Mammary epithelial cell (primary cell): ENCODE data around the gene SPDYE1.
"Not testable (repeated sequence)": the region's sequence is repeated elsewhere in the genome, so short reads cannot be mapped to it uniquely, and the experiment has no call there.

Source experiments
- EZH2 ChIP-seq: IDR thresholded peaks from 2 replicates; pipeline ENCODE4 v1.6.1; 2012; ENCODE audit warnings: low read length, inconsistent platforms, borderline replicate concordance
- TF ChIP-seq, protein P1 (sequence below), 2 donors: IDR thresholded peaks in 1 of 2; conservative IDR thresholded peaks in 1 of 2; 2 replicates each; pipeline ENCODE4 v1.5.1; 2011 to 2012; ENCODE audit warnings: inconsistent platforms in 2 of 2, low read length in 2 of 2, mild to moderate bottlenecking in 2 of 2, control low read depth in 1 of 2, low read depth in 1 of 2; ENCODE audit not compliant: insufficient read depth in 1 of 2; ENCODE audit errors: extremely low read depth in 1 of 2

DNA sequence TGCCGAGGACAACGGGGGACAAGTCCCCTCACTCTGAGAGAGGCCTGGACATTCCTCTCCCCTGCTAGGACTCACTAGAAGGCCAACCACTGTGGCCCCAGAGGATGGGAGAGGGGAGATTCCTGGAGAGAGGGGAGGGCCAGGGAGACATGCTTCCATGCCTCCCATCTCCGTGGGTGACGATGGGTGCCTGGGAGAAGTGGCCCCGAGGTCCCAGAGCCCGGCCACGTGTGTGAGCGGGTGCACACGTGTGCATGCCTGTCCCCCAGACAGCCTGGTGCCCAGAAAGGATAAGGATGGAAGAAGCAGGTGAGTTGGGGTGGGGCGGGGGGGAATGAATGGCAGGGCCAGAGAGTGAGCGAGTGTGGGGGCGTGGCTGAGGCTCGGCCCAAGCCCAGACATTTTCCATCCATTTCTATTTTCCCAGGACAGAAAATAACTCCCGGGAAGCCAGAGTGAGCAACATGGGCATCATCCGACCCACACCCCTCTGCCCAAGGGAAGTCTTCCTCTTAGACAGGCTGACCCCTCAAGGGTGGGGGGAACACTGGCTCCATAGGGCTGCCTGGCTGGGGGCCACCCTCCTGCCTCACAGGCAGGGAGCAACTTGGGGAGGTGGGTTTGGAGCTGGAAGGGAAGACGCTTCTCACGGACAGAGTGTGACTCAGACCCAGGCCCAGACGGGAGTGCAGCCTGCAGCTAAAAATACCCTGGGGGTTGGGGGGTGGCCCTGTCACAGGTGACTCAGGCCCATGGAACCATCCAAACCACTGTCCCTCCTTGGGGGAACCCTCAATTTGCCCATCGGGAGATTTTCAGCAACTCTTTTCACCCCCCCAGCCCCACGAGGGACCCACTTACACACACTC lies 29.3 kb upstream of the SPDYE1 start:
- TF ChIP-seq, protein P1, sequence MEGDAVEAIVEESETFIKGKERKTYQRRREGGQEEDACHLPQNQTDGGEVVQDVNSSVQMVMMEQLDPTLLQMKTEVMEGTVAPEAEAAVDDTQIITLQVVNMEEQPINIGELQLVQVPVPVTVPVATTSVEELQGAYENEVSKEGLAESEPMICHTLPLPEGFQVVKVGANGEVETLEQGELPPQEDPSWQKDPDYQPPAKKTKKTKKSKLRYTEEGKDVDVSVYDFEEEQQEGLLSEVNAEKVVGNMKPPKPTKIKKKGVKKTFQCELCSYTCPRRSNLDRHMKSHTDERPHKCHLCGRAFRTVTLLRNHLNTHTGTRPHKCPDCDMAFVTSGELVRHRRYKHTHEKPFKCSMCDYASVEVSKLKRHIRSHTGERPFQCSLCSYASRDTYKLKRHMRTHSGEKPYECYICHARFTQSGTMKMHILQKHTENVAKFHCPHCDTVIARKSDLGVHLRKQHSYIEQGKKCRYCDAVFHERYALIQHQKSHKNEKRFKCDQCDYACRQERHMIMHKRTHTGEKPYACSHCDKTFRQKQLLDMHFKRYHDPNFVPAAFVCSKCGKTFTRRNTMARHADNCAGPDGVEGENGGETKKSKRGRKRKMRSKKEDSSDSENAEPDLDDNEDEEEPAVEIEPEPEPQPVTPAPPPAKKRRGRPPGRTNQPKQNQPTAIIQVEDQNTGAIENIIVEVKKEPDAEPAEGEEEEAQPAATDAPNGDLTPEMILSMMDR (conservative IDR thresholded peaks at IDR 0.05 in 1 of 2, IDR thresholded peaks at IDR 0.05 in 1 of 2; ENCODE audit: extremely low read depth in 1 of 2, insufficient read depth in 1 of 2, low read depth in 1 of 2, low read length in 2 of 2) = not testable (repeated sequence)
- not testable (repeated sequence) for TF ChIP-seq EZH2
